Endothelial cell of umbilical vein (primary cell): ENCODE measurements around the gene GOLPH3. TPM values are rescaled to one million over a fixed set of nuclear protein-coding genes. Genes with fewer than 3 reads are reported as not detected.

Experiments used
- BruUV-seq: library from RNA; stranded (reverse); fragments of 400-500 nt; replicated peaks from 2 replicates; lab custom pipeline; 2021; lab: Mats Ljungman, UMichigan
- CTCF ChIA-PET: fragments of 300-600, 350-600 bp; sonication (Branson Sonifier 250); formaldehyde crosslinking; loops from one replicate; lab custom pipeline; 2021; ENCODE audit warnings: antibody characterized with exemption, inconsistent platforms; lab: Charles Lee
- POLR2A ChIA-PET: fragments of 300-600, 350-600 bp; sonication (Branson Sonifier 250); formaldehyde crosslinking; loops from one replicate; lab custom pipeline; 2021; ENCODE audit warnings: antibody characterized with exemption, inconsistent platforms; lab: Charles Lee
- DNase-seq: peaks from one replicate; pipeline ENCODE4 v3.0.0-alpha.2; 2011; ENCODE audit warnings: low read depth, low spot score
- FAIRE-seq: peaks from 2 replicates; lab custom pipeline; 2011; peaks lifted over from hg19 to GRCh38; lab: Jason Lieb, UNC
- H2AFZ ChIP-seq: 2 replicates; pipeline ENCODE4 v1.6.0; 2012; ENCODE audit warnings: low read depth, low read length, control low read depth, inconsistent platforms
- H3K27ac ChIP-seq: 2 replicates; pipeline ENCODE4 v1.5.1; 2011; ENCODE audit warnings: low read depth, mild to moderate bottlenecking, control low read depth, low read length, moderate library complexity; ENCODE audit not compliant: insufficient read depth
- H3K27me3 ChIP-seq, 2 experiments: 2 replicates each; pipeline versions ENCODE4 v1.6.0 to v1.6.1; 2011; ENCODE audit warnings: low read length in 2 of 2, mixed read lengths in 1 of 2; ENCODE audit not compliant: control insufficient read depth in 2 of 2, insufficient read depth in 2 of 2
- H3K36me3 ChIP-seq, 2 experiments: 2 replicates in 1 of 2; 3 replicates in 1 of 2; pipeline ENCODE4 v1.5.1; 2011; ENCODE audit warnings: low read length in 2 of 2, mild to moderate bottlenecking in 1 of 2, moderate library complexity in 1 of 2; ENCODE audit not compliant: control insufficient read depth in 2 of 2, insufficient read depth in 2 of 2; ENCODE audit errors: extremely low read depth in 1 of 2
- H3K4me1 ChIP-seq: 3 replicates; pipeline ENCODE4 v1.5.1; 2011; ENCODE audit warnings: mild to moderate bottlenecking, low read length; ENCODE audit not compliant: control insufficient read depth, insufficient read depth; ENCODE audit errors: extremely low read depth
- H3K4me2 ChIP-seq: 2 replicates; pipeline ENCODE4 v1.6.1; 2011; ENCODE audit warnings: low read length, control low read depth, mixed read lengths; ENCODE audit not compliant: insufficient read depth
- H3K4me3 ChIP-seq, 3 experiments: fragments of 200-600 bp in 1 of 3; sonication (generic), shearing (Covaris generic) in 1 of 3; replicated peaks in 1 of 3; 2 replicates each; pipeline ENCODE4 v1.5.1; 2011 to 2016; ENCODE audit warnings: control low read depth in 3 of 3, low read length in 3 of 3, mild to moderate bottlenecking in 2 of 3, inconsistent platforms in 1 of 3, low read depth in 1 of 3, moderate library complexity in 1 of 3; ENCODE audit not compliant: insufficient read depth in 1 of 3
- H3K79me2 ChIP-seq: 2 replicates; pipeline ENCODE4 v1.6.0; 2012; ENCODE audit warnings: low read length, inconsistent platforms; ENCODE audit not compliant: control insufficient read depth, insufficient read depth
- H3K9ac ChIP-seq: replicated peaks from 2 replicates; pipeline ENCODE3; 2011; ENCODE audit warnings: low read length, control low read depth; ENCODE audit not compliant: insufficient read depth; ENCODE audit errors: extremely low read depth
- H3K9me1 ChIP-seq: replicated peaks from 3 replicates; pipeline ENCODE4 v1.6.0; 2011; ENCODE audit warnings: mild to moderate bottlenecking, low read length; ENCODE audit not compliant: control insufficient read depth, insufficient read depth; ENCODE audit errors: extremely low read depth
- H3K9me3 ChIP-seq: replicated peaks from 2 replicates; pipeline ENCODE4 v1.5.1; 2012; ENCODE audit warnings: low read length, inconsistent platforms; ENCODE audit not compliant: control insufficient read depth, insufficient read depth
- H4K20me1 ChIP-seq: replicated peaks from 2 replicates; pipeline ENCODE3; 2011; ENCODE audit warnings: mild to moderate bottlenecking, low read length; ENCODE audit not compliant: control insufficient read depth, insufficient read depth; ENCODE audit errors: extremely low read depth
- CTCF ChIP-seq, 2 donors: IDR thresholded peaks; 1 replicate in 1 of 2; 2 replicates in 1 of 2; pipeline ENCODE4 v1.5.1; 2011; ENCODE audit warnings: low read length in 2 of 2, mild to moderate bottlenecking in 2 of 2, moderate library complexity in 2 of 2, control low read depth in 1 of 2, inconsistent platforms in 1 of 2, low read depth in 1 of 2; ENCODE audit not compliant: insufficient read depth in 1 of 2; ENCODE audit errors: extremely low read depth in 1 of 2
- EZH2 ChIP-seq: IDR thresholded peaks from 2 replicates; pipeline ENCODE4 v1.6.1; 2012; ENCODE audit warnings: borderline replicate concordance, low read depth, mild to moderate bottlenecking, moderate library complexity, low read length, inconsistent platforms; ENCODE audit not compliant: severe bottlenecking
- FOS ChIP-seq: IDR thresholded peaks from 2 replicates; pipeline ENCODE4 v1.6.1; 2011; ENCODE audit warnings: mild to moderate bottlenecking, low read length, moderate library complexity, borderline replicate concordance; ENCODE audit not compliant: insufficient read depth
- GATA2 ChIP-seq: IDR thresholded peaks from 2 replicates; pipeline ENCODE4 v1.7.0; 2011; ENCODE audit warnings: low read depth, mild to moderate bottlenecking, moderate library complexity, mixed read lengths, low read length; ENCODE audit not compliant: insufficient read length, insufficient read depth
- JUN ChIP-seq: IDR thresholded peaks from 2 replicates; pipeline ENCODE4 v1.6.1; 2011; ENCODE audit warnings: borderline replicate concordance, low read depth; ENCODE audit not compliant: insufficient read length, insufficient read depth
- MAX ChIP-seq: IDR thresholded peaks from 2 replicates; pipeline ENCODE4 v1.6.1; 2011; ENCODE audit not compliant: insufficient read depth, insufficient read length
- MYC ChIP-seq: IDR thresholded peaks from one replicate; pipeline ENCODE4 v1.6.1; 2011; ENCODE audit warnings: mild to moderate bottlenecking, low read depth, low read length
- POLR2A ChIP-seq: IDR thresholded peaks from 2 replicates; pipeline ENCODE4 v1.6.1; 2012; ENCODE audit warnings: low read depth, mild to moderate bottlenecking, control low read depth, low read length
- POLR2AphosphoS5 ChIP-seq: IDR thresholded peaks from 2 replicates; pipeline ENCODE4 v1.6.1; 2012; ENCODE audit warnings: low read depth, mild to moderate bottlenecking, control low read depth, low read length, moderate library complexity; ENCODE audit not compliant: insufficient read depth
- dilution Hi-C: fragments of 300-500 bp; cut with MboI; formaldehyde crosslinking; loops from one replicate; pipeline ENCODE4 v1.15.0; 2019; ENCODE audit warnings: low sequenced_read_pairs; ENCODE audit not compliant: extremely low pct_ligation_motif_present
- intact Hi-C: fragments of 100-400 bp; cut with micrococcal nuclease; formaldehyde crosslinking; loops from one replicate; pipeline ENCODE4 v1.10.0; 2022
- polyA plus RNA-seq, 4 experiments: library from polyadenylated mRNA; depleted of rRNA in 3 of 4; stranded (reverse) in 3 of 4; unstranded in 1 of 4; fragments of >200 nt; gene quantifications; 2 replicates each; pipeline versions ENCODE4 v1.2.1 to v1.2.3, GENCODE V29; 2011 to 2012; ENCODE audit warnings: missing spikeins in 1 of 4
- total RNA-seq: library from RNA; stranded (reverse); gene quantifications from 2 replicates; pipeline ENCODE4 v1.2.3, GENCODE V29; 2021

The GOLPH3 gene
- total and polyA plus RNA-seq, 2 donors (not counting 3 experiments of a cell fraction or from before 2014, with no cell fraction given): 38.1 to 70.2 TPM

DNA sequence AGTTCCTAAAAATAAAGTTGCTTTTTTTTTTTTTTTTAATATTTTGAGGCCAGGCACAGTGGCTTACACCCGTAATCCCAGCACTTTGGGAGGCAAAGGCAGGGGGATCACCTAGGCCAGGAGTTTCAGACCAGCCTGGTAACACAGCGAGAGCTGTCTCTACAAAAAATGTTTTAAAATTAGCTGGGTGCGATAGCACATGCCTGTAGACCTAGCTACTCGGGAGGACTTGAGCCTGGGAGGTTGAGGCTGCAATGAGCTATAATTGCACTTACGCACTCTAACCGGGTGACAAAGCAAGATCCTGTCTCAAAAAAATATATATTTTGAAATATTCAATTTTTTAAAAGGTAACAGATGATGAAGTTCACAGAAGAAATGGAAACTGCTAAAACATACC lies 22.9 kb downstream of the GOLPH3 start:
- Histone ChIP-seq H3K4me2 (no peak overlapping the region), H3K9ac (no peak overlapping the region), H3K9me1 (no peaks in the 10 kb centered on the region), H3K9me3 (no peaks in the 10 kb centered on the region), H2AFZ (no peak overlapping the region), H4K20me1 (peaks cover 18% of the 10 kb centered on the region), H3K27me3 (no peaks in the 10 kb centered on the region), H3K4me3 (no peak overlapping the region), H3K79me2 (peaks cover 100% of the 10 kb centered on the region), H3K4me1 (peaks cover 10% of the 10 kb centered on the region), H3K27ac (no peak overlapping the region), H3K36me3 (peaks cover 0 to 2% of the 10 kb centered on the region in 2 experiments)
- POLR2A ChIA-PET: interaction anchor here (0.6 kb wide), 2 partner anchors 48 to 71 kb away, joined by 3 to 5 read pairs; no protein-coding TSS in a partner anchor
- TF ChIP-seq EZH2 (no peak), JUN (no peak), FOS (no peak), MYC (no peak), MAX (no peak), POLR2A (no peak), POLR2AphosphoS5 (no peak), GATA2 (no peak), CTCF (IDR thresholded peaks at IDR 0.05; ENCODE audit: extremely low read depth in 1 of 2, insufficient read depth in 1 of 2, low read depth in 1 of 2, low read length in 2 of 2) (no peak)
- DNase-seq: no peak
- no TSS peak for BruUV-seq
- intact Hi-C loops: no loop called here
- CTCF ChIA-PET: no interaction called here
- FAIRE-seq: no peak
- dilution Hi-C loops: no loop called here
